Activated naive CD8-positive, alpha-beta T cell (primary cell): Measurements from ENCODE around the gene ATAD3C.
A peak's percentile ranks its signal among the peaks of the same experiment; 100 is the strongest.
"Not testable (repeated sequence)": the region's sequence is repeated elsewhere in the genome, so short reads cannot be mapped to it uniquely, and the experiment has no call there.

Experiments
- H3K27ac Mint-ChIP-seq: one replicate; pipeline ENCODE4 v1.8.0; 2021; ENCODE audit warnings: mixed read lengths
- H3K27me3 Mint-ChIP-seq: one replicate; pipeline ENCODE4 v1.8.0; 2021; ENCODE audit warnings: mixed read lengths
- H3K36me3 Mint-ChIP-seq: one replicate; pipeline ENCODE4 v1.8.0; 2021; ENCODE audit warnings: mixed read lengths
- H3K4me1 Mint-ChIP-seq: one replicate; pipeline ENCODE4 v1.8.0; 2021; ENCODE audit warnings: low read depth, mixed read lengths
- H3K4me3 Mint-ChIP-seq: one replicate; pipeline ENCODE4 v1.8.0; 2021; ENCODE audit warnings: mild to moderate bottlenecking, mixed read lengths
- H3K9me3 Mint-ChIP-seq: one replicate; pipeline ENCODE4 v1.8.0; 2021; ENCODE audit warnings: low read depth, mixed read lengths

The ATAD3C gene

DNA sequence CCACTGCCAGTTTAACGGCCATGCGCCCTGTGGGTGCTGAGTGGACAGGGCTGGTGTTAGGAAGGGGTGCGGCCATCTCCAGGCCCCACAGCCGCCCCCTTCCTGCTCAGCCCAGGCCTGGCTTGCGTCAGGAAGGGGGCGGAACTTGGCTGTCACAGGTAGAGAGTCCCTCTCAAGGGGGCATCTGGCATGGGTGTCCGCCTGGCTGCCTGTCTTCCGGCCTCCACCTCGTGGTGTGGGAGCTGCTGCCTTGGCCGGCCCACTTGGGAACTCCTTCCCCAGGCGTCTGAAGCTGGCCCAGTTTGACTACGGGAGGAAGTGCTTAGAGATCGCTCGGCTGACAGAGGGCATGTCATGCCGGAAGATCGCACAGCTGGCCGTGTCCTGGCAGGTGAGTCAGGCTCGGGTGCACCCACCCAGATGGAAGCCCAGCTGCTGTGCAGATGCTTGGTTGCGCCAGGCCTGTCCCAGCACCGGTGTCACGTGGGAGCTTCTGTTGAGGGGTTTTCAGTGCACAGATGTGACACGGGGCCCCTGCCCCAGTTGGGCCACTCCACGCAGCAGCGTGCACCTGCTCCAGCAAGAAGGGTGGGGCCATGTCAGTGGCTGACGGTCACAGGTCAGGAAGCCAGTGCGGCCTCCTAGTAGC is 13.0 kb downstream of the ATAD3C start:
- Mint-ChIP-seq H3K27ac (no peak overlapping the region), H3K9me3 (no peaks in the 10 kb centered on the region), H3K36me3 (no peaks in the 10 kb centered on the region), H3K4me3 (peak overlapping the region; percentile 47), H3K27me3 (no peaks in the 10 kb centered on the region), H3K4me1 (no peaks in the 10 kb centered on the region)

DNA sequence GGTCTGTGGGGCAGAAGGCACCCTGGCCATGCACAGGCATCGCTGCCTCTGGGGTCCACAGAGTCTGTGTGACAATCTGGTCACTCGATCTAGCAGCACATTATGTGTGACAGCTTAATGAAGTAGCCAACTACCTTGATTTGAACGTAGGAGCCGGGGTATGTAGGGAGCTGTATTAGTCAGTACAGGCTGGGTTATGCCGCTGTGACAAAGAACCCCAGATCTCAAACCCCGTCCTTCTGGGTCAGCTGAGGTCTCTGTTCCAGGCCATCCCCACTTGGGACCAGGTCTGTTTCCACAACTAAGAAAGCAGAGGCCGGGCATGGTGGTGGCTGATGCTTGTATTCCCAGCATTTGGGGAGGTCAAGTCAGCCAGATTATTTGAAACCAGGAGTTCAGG is 13.8 kb downstream of the ATAD3C start:
- Mint-ChIP-seq H3K9me3 (no peaks in the 10 kb centered on the region), H3K4me3 (no peak overlapping the region), H3K27ac (no peak overlapping the region), H3K27me3 (no peaks in the 10 kb centered on the region), H3K36me3 (no peaks in the 10 kb centered on the region), H3K4me1 (no peaks in the 10 kb centered on the region)

DNA sequence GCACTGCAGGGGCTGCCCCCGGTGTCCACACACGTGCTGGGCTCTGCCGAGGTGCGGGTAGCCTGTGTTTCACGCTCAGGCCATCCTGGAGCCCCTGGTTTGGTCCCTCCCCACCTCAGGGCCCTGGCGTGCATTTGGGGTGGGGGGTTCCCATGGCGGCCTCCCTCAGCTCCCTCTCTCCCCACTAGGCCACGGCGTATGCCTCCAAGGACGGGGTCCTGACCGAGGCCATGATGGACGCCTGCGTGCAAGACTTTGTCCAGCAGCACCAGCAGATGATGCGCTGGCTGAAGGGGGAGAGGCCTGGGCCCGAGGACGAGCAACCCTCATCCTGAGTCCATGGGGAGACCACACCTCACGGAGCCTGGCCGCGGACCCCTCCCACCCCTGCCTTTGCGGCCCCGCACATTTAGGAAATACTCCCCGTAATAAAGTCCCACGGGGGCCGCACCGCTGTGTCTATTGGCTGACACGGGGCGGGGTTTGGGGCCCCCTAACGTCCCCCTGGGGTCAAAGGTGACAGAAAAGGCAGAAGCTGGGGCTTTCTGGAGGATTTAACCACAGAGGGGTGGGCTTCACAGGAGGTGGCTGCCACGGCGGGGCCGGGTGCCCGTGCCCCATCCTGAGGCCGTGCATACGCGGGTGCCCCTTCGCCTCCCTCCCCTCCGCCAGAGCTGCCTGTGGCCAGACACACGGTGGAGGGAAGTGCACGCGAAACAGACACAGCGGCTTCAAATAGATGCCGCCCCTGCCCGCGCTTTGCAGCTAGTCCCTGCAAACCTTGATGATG is 18.9 kb downstream of the ATAD3C start:
- not testable (repeated sequence) for H3K36me3 Mint-ChIP-seq, H3K27me3 Mint-ChIP-seq, H3K27ac Mint-ChIP-seq, H3K9me3 Mint-ChIP-seq, H3K4me3 Mint-ChIP-seq
- peaks cover 13% of the 10 kb centered on the region for H3K4me1 Mint-ChIP-seq

DNA sequence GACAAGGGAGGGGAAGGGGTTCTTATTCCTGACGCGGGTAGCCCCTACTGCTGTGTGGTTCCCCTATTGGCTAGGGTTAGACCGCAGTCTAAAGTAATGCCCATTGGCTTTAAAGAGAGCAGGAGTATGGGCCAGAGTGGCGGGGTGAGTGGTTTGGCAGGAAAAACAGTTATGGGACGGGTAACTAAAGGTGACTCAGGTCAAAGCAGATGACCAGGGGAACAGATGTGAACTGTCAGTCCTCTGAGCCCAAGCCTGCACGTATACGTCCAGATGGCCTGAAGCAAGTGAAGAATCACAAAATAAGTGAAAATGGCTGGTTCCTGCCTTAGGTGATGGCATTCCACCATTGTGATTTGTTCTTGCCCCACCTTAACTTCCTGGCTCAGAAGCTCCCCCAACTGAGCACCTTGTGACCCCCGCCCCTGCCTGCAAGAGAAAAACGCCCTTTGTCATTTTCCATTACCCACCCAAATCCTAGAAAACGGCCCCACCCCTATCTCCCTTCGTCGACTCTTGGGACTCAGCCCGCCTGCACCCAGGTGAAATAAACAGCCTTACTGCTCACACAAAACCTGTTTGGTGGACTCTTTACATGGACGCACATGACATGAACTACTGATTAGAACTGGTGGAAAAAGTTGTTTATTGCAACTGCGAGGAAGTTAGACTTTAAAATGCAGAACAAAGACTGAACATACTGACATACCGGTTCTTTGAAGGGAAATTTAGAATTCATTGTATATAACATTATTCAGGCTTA is 21.3 kb downstream of the ATAD3C start:
- Mint-ChIP-seq H3K36me3 (no peaks in the 10 kb centered on the region), H3K4me3 (peak overlapping the region; percentile 97), H3K4me1 (peaks cover 18% of the 10 kb centered on the region), H3K27ac (peak overlapping the region; percentile 94), H3K9me3 (no peaks in the 10 kb centered on the region), H3K27me3 (no peaks in the 10 kb centered on the region)

DNA sequence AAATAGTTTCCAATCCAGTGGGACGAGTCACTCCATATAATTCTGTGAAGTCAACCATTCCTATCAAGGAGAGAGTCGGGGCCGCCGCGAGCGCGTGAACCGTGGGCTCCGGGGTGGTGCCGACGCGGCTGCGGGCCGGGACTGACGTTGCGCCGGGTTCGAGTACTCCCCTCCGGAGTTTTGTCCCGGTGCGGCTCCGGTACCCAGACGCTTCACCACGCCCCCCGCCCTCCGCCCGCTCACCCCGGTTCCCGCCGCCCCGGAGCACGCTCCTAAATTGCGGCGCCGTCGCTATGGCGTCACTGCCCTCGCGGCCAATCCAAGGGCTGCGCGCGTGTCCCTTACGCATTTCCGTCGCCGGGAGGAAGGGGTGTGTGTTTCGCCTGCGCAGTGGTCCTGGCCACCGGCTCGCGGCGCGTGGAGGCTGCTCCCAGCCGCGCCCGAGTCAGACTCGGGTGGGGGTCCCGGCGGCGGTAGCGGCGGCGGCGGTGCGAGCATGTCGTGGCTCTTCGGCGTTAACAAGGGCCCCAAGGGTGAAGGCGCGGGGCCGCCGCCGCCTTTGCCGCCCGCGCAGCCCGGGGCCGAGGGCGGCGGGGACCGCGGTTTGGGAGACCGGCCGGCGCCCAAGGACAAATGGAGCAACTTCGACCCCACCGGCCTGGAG is 22.0 kb downstream of the ATAD3C start, which contains the start of gene ATAD3B:
Gene ATAD3B, plus strand, starts transcription at position 377 of the 664 bp plus-strand sequence. Its CDS starts 120 bp downstream, at position 497.
- Mint-ChIP-seq H3K27me3 (no peaks in the 10 kb centered on the region), H3K4me3 (peak within 1 kb of the TSS; percentile 97), H3K4me1 (peaks cover 18% of the 10 kb centered on the region), H3K9me3 (no peaks in the 10 kb centered on the region), H3K36me3 (no peaks in the 10 kb centered on the region), H3K27ac (peak within 1 kb of the TSS; percentile 94)

DNA sequence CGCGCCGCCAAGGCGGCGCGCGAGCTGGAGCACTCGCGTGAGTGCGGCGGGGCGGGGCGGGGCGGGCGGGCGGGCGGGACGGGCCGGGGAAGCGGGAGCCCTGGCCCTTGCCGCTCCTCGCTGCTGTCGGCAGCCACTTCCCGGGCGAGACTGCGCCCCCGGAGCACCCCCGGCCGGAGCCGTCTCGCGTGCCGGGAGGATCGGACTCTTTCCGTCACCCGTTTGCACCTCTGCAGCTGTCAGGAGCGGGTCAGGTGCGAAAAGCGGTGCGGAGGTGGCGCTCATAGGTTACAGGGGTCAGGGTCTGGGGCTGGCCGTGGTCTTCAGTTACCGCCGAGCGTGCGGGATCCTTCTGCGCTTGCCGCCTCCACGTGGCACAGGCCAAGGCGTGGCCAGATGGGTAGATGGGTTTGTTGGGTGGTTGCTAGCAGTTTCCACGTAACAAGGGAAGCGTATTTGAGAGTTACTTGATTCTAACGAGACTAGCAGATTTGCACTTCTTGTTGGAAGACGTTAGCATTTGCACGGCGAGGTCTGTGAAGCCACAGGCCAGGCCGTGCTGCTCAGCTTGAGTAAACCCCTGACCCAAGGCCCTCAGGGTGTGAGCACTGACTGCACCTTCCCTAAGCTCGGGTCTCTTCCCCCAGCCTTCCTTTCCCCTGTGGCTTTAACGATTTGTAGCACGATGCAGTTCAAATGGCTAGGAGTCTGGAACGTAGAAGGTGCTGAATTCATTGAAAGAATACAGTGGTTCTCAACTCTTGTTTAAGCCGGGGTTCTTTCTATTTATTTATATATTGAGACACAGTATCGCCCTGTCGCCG is 22.8 kb downstream of the ATAD3C start:
- not testable (repeated sequence) for H3K36me3 Mint-ChIP-seq, H3K9me3 Mint-ChIP-seq, H3K27me3 Mint-ChIP-seq
- Mint-ChIP-seq H3K27ac (peak overlapping the region; percentile 79), H3K4me1 (peaks cover 18% of the 10 kb centered on the region), H3K4me3 (peak overlapping the region; percentile 89)

DNA sequence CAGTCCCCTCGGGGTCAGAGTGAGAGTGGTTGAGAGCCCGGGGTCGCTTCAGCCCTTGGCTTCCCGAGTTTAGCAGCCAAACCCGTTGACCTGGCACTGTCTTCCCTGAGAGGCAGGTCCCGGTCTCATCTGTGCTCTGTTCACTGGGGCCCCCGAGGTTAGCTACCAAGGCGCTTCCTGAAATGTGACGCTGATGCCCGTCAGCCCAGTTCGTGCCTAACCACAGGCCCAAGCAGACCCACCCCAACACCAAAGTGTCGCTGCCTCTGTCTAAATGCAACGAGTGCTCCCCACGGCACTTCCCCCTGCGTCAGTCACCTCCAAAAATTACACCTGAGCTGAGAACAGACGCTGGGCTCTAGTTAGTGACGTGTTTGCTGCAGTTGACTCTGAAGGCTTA is 26.5 kb downstream of the ATAD3C start:
- not testable (repeated sequence) for H3K27ac Mint-ChIP-seq

DNA sequence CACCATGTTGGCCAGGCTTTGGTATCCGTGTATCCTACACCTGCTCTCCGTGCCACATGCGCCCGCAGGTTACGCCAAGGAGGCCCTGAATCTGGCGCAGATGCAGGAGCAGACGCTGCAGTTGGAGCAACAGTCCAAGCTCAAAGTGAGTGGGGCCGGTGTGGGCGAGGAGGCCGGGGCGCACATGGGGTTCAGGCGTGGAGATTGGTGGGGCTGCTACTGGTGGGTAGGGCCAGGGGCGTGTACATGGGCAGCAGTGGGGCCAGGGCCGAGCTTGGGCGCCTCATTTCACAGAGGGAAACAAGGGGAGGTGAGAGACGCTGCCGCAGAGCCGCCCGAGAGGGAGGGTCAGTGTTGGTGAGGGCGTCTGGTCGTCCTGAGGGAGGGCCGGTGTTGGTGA is 27.7 kb downstream of the ATAD3C start:
- Mint-ChIP-seq H3K4me3 (no peak overlapping the region), H3K36me3 (peaks cover 3% of the 10 kb centered on the region)

More for the DNA sequence above, 26.5 kb downstream of the ATAD3C start:
- H3K36me3 Mint-ChIP-seq, H3K4me3 Mint-ChIP-seq, H3K9me3 Mint-ChIP-seq, H3K27me3 Mint-ChIP-seq, H3K4me1 Mint-ChIP-seq: not testable (repeated sequence)

DNA sequence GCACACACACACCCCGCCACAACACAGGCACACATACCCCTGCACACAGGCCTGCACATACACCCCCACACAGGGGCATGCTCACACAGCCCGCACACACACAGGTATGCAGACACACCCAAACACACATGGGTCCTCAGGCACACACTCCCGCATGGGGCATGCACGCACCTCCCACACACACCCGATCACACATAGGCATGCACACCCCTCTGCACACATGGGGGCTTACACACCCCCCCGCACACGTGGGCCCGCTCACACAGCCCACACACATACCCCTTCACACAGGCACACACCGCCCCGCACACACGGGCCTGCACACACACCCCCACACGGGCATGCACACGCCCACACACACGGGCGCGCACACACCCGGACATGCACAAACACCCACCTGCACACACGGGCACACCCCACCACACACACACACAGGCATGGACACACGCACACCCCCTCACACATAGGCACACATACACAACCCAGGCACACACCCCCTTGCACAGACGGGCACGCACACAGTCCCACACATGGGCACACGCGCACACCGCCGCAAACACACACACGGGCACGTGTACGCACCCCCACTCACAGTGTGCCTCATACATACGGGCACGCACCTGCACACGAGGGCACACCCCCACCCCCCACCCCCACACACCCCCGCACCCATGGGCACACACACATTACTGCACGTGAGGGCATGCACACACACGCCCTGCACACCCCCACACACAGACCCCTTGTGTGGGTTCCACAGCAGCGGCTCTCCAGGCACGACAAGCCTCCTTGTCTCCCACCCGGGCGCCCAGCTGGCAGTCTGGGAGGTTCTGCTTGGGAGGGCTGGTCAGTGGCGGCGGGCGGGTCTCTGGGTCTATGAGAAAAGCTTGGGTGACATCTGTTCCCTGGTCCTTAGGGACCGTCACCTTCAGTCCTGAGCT is 30.3 kb downstream of the ATAD3C start:
- Mint-ChIP-seq H3K27ac (no peak overlapping the region), H3K9me3 (no peaks in the 10 kb centered on the region), H3K27me3 (no peaks in the 10 kb centered on the region), H3K36me3 (peaks cover 3% of the 10 kb centered on the region), H3K4me1 (peaks cover 1% of the 10 kb centered on the region), H3K4me3 (no peak overlapping the region)

More for the DNA sequence above, 27.7 kb downstream of the ATAD3C start:
- Mint-ChIP-seq H3K27ac (no peak overlapping the region), H3K9me3 (no peaks in the 10 kb centered on the region), H3K4me1 (peaks cover 6% of the 10 kb centered on the region), H3K27me3 (no peaks in the 10 kb centered on the region)

DNA sequence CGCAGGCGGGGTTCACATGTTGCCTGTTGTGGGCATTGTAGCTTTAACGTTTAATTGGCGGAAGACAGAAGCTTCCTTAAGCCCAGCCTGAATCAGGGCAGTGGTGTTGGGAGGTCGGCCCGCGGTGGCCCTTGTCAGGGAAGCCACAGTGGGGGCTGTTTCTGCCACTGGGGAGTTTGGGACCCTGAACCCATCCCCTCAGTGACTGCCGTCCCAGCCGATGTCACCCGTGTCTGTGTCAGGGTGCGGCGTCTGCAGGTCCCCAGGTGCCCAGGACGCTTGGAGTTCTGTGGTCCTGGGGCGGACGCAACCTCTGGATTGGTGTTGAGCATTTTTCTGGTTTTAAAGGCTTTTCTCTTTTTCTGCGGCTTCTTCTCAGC is 31.0 kb downstream of the ATAD3C start:
- not testable (repeated sequence) for H3K9me3 Mint-ChIP-seq, H3K27me3 Mint-ChIP-seq, H3K4me1 Mint-ChIP-seq, H3K4me3 Mint-ChIP-seq, H3K36me3 Mint-ChIP-seq, H3K27ac Mint-ChIP-seq

DNA sequence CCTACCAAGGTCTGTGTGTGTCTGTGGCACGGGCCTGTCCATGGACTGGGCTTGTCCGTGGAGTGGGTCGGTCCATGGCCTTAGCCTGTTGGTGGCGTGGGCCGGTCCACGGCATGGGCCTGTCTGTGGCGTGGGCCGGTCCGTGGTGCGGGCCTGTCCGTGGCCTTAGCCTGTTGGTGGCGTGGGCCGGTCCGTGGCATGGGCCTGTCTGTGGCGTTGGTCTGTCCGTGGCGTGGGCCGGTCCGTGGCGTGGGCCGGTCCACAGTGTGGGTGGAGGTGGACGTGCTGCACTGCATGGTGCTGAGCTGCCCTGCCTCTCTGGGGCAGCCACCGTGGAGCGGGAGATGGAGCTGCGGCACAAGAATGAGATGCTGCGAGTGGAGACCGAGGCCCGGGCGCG is 32.3 kb downstream of the ATAD3C start:
- not testable (repeated sequence) for H3K9me3 Mint-ChIP-seq, H3K4me3 Mint-ChIP-seq, H3K4me1 Mint-ChIP-seq, H3K36me3 Mint-ChIP-seq, H3K27ac Mint-ChIP-seq, H3K27me3 Mint-ChIP-seq

DNA sequence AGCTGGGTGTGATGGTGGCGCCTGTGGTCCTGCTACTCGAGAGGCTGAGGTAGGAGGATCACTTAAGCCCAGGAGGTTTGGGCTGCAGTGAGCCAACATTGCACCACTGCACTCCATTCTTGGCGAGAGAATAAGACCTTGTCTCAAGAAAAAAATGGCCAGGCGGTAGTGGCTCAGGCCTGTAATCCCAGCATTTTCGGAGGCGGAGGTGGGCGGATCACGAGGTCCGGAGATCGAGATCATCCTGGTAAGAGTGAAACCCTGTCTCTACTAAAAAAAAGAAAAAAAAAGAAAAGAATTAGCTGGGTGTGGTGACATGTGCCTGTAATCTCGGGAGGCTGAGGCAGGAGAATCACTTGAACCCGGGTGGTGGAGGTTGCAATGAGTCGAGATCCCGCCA is 33.4 kb downstream of the ATAD3C start:
- Mint-ChIP-seq H3K4me1 (peaks cover 1% of the 10 kb centered on the region), H3K36me3 (peaks cover 3% of the 10 kb centered on the region), H3K27me3 (no peaks in the 10 kb centered on the region), H3K27ac (no peak overlapping the region), H3K4me3 (no peak overlapping the region), H3K9me3 (no peaks in the 10 kb centered on the region)

DNA sequence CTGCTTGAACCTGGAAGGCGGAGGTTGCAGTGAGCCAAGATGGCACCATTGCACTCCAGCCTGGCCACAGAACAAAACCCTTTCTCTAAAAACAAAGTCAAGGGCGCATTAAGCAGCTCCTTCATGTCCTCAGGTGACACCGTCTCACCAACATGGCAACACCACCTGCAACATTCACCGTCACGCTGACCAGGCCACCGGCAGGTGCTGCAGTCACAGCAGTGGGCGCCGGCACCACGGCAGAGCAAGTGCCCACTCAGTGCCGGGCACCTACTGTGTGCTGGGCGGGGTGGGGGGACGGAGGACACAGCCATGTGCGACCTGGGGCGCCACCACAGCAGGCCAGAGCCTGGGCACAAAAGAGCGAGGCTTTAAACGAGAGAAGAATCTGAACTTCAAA is 34.2 kb downstream of the ATAD3C start:
- Mint-ChIP-seq H3K36me3 (peaks cover 3% of the 10 kb centered on the region), H3K27ac (no peak overlapping the region), H3K4me1 (peaks cover 1% of the 10 kb centered on the region), H3K27me3 (no peaks in the 10 kb centered on the region), H3K4me3 (no peak overlapping the region), H3K9me3 (no peaks in the 10 kb centered on the region)
